SU-DHL-6 (cell line): ENCODE results near the gene PIGH.

Experiments
- EZH2phosphoT487 ChIP-seq: fragments of 200-600 bp; sonication (generic), shearing (Covaris generic); conservative IDR thresholded peaks from 2 replicates; pipeline ENCODE4 v1.6.1; 2018; ENCODE audit warnings: mild to moderate bottlenecking, antibody characterized with exemption, low read length, moderate library complexity, mixed read lengths
- TF ChIP-seq, protein P1 (sequence below): fragments of 200-600 bp; sonication (generic); IDR thresholded peaks from one replicate; pipeline ENCODE4 v1.5.1; 2017; ENCODE audit warnings: antibody characterized with exemption, mild to moderate bottlenecking, low read length, moderate library complexity; ENCODE audit not compliant: insufficient read depth, poor library complexity, severe bottlenecking

DNA sequence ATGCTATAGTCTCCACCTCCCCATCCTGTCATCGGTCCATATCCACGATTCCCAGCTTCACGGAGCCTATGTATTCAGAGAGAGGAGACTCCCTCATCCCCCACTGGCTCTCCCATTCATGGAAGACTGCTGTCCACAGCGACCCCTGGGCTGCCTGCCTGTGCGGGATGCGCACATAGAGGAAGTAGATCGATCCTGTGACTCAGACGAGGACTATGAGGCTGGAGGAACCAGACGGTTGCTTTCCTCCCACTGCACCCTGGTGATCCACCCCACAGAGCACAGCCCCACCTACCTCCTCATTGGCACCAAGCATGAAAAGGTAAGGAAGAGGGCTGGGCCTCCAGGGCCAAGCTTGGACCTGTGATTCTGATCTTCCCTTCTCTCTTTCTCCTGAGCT lies 24.4 kb downstream of the PIGH start:
- TF ChIP-seq, protein P1, sequence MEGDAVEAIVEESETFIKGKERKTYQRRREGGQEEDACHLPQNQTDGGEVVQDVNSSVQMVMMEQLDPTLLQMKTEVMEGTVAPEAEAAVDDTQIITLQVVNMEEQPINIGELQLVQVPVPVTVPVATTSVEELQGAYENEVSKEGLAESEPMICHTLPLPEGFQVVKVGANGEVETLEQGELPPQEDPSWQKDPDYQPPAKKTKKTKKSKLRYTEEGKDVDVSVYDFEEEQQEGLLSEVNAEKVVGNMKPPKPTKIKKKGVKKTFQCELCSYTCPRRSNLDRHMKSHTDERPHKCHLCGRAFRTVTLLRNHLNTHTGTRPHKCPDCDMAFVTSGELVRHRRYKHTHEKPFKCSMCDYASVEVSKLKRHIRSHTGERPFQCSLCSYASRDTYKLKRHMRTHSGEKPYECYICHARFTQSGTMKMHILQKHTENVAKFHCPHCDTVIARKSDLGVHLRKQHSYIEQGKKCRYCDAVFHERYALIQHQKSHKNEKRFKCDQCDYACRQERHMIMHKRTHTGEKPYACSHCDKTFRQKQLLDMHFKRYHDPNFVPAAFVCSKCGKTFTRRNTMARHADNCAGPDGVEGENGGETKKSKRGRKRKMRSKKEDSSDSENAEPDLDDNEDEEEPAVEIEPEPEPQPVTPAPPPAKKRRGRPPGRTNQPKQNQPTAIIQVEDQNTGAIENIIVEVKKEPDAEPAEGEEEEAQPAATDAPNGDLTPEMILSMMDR, result no peak
- no peak for TF ChIP-seq EZH2phosphoT487
